Measurements from ENCODE around the gene IER5L.

Gene IER5L

DNA sequence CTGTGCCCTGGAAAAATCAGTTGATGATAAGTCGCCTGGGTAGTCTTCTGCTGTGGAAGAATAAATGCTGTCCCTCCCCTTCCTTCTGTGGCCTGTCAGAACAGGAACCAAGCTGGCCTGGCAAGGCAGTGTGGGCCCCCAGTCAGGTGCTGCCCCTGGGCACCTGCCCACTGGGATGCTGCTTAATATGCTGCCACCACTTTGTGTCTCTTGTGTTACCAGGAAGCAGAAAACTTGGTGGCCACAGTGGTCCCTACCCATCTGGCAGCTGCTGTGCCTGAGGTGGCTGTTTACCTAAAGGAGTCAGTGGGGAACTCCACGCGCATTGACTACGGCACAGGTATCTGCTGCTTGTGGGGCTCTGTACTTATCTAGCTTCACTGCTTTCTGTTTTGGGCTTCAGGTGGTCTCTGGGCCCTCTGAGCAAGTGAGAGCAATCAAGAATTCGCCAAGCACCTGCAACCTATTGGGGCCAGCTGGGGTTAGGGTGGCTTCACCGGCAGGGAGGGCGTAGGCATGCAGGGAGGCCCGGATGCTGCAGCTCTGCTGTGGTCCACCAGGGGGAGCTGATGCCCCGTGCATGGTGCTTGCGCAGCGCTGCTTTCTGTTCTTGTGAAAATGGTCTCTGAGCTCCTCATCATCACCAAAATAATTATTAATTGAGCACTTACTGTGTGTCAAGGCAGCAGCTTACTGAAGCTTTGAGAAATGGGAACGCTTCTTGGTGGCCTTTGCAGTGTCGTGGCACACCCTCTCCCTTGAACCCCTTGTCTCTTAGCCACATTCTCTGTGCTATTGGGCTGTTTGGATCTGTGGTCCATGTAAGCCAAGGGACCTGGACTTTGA is 46.5 kb downstream of the IER5L start (continued):
- TF ChIP-seq ZNF394 (tag by site-specific recombination; IDR thresholded peaks at IDR 0.05; ENCODE audit: borderline replicate concordance) (no peak), ZNF10 (tag by site-specific recombination; IDR thresholded peaks at IDR 0.05) (no peak), ZNF670 (tag by site-specific recombination; IDR thresholded peaks at IDR 0.05; ENCODE audit: low read depth) (no peak), ZNF629 (tag by site-specific recombination; IDR thresholded peaks at IDR 0.05) (no peak), ZXDB (tag by site-specific recombination; IDR thresholded peaks at IDR 0.05) (no peak), ZNF501 (tag by site-specific recombination; IDR thresholded peaks at IDR 0.05) (no peak), BCL11B (tag by site-specific recombination; IDR thresholded peaks at IDR 0.05; ENCODE audit: low read depth) (no peak), FEZF1 (tag by site-specific recombination; IDR thresholded peaks at IDR 0.05) (no peak), SP2 (tag by site-specific recombination; IDR thresholded peaks at IDR 0.05) (no peak), ZNF350 (tag by site-specific recombination; IDR thresholded peaks at IDR 0.05) (no peak), ZNF660 (tag by site-specific recombination; IDR thresholded peaks at IDR 0.05) (peak; percentile 36), KLF17 (tag by site-specific recombination; IDR thresholded peaks at IDR 0.05) (peak; percentile 24; the same call in 1 of the 2 replicates), ZNF658 (tag by site-specific recombination; IDR thresholded peaks at IDR 0.05) (no peak), ZNF549 (tag by site-specific recombination; IDR thresholded peaks at IDR 0.05) (no peak), BCL6B (tag by site-specific recombination; IDR thresholded peaks at IDR 0.05) (no peak), ZNF558 (tag by site-specific recombination; IDR thresholded peaks at IDR 0.05) (no peak), ZNF324 (tag by site-specific recombination; IDR thresholded peaks at IDR 0.05) (no peak), ZNF211 (tag by site-specific recombination; IDR thresholded peaks at IDR 0.05; ENCODE audit: low read depth) (no peak), ZNF621 (tag by site-specific recombination; IDR thresholded peaks at IDR 0.05) (no peak)
- TF ChIP-seq, protein P1, sequence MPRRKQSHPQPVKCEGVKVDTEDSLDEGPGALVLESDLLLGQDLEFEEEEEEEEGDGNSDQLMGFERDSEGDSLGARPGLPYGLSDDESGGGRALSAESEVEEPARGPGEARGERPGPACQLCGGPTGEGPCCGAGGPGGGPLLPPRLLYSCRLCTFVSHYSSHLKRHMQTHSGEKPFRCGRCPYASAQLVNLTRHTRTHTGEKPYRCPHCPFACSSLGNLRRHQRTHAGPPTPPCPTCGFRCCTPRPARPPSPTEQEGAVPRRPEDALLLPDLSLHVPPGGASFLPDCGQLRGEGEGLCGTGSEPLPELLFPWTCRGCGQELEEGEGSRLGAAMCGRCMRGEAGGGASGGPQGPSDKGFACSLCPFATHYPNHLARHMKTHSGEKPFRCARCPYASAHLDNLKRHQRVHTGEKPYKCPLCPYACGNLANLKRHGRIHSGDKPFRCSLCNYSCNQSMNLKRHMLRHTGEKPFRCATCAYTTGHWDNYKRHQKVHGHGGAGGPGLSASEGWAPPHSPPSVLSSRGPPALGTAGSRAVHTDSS (tag by site-specific recombination; IDR thresholded peaks at IDR 0.05), result peak; percentile 74
- TF ChIP-seq, protein P2, sequence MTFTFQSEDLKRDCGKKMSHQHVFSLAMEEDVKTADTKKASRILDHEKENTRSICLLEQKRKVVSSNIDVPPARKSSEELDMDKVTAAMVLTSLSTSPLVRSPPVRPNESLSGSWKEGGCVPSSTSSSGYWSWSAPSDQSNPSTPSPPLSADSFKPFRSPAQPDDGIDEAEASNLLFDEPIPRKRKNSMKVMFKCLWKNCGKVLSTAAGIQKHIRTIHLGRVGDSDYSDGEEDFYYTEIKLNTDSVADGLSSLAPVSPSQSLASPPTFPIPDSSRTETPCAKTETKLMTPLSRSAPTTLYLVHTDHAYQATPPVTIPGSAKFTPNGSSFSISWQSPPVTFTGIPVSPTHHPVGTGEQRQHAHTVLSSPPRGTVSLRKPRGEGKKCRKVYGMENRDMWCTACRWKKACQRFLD (tag by site-specific recombination; IDR thresholded peaks at IDR 0.05), result no peak
- TF ChIP-seq, protein P3, sequence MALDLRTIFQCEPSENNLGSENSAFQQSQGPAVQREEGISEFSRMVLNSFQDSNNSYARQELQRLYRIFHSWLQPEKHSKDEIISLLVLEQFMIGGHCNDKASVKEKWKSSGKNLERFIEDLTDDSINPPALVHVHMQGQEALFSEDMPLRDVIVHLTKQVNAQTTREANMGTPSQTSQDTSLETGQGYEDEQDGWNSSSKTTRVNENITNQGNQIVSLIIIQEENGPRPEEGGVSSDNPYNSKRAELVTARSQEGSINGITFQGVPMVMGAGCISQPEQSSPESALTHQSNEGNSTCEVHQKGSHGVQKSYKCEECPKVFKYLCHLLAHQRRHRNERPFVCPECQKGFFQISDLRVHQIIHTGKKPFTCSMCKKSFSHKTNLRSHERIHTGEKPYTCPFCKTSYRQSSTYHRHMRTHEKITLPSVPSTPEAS (tag by site-specific recombination; IDR thresholded peaks at IDR 0.05), result no peak
- TF ChIP-seq, protein P4, sequence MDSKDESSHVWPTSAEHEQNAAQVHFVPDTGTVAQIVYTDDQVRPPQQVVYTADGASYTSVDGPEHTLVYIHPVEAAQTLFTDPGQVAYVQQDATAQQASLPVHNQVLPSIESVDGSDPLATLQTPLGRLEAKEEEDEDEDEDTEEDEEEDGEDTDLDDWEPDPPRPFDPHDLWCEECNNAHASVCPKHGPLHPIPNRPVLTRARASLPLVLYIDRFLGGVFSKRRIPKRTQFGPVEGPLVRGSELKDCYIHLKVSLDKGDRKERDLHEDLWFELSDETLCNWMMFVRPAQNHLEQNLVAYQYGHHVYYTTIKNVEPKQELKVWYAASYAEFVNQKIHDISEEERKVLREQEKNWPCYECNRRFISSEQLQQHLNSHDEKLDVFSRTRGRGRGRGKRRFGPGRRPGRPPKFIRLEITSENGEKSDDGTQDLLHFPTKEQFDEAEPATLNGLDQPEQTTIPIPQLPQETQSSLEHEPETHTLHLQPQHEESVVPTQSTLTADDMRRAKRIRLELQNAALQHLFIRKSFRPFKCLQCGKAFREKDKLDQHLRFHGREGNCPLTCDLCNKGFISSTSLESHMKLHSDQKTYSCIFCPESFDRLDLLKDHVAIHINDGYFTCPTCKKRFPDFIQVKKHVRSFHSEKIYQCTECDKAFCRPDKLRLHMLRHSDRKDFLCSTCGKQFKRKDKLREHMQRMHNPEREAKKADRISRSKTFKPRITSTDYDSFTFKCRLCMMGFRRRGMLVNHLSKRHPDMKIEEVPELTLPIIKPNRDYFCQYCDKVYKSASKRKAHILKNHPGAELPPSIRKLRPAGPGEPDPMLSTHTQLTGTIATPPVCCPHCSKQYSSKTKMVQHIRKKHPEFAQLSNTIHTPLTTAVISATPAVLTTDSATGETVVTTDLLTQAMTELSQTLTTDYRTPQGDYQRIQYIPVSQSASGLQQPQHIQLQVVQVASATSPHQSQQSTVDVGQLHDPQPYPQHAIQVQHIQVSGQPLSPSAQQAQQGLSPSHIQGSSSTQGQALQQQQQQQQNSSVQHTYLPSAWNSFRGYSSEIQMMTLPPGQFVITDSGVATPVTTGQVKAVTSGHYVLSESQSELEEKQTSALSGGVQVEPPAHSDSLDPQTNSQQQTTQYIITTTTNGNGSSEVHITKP (tag by site-specific recombination; IDR thresholded peaks at IDR 0.05), result no peak
- TF ChIP-seq, protein P5, sequence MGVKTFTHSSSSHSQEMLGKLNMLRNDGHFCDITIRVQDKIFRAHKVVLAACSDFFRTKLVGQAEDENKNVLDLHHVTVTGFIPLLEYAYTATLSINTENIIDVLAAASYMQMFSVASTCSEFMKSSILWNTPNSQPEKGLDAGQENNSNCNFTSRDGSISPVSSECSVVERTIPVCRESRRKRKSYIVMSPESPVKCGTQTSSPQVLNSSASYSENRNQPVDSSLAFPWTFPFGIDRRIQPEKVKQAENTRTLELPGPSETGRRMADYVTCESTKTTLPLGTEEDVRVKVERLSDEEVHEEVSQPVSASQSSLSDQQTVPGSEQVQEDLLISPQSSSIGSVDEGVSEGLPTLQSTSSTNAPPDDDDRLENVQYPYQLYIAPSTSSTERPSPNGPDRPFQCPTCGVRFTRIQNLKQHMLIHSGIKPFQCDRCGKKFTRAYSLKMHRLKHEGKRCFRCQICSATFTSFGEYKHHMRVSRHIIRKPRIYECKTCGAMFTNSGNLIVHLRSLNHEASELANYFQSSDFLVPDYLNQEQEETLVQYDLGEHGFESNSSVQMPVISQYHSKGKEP (tag by site-specific recombination; IDR thresholded peaks at IDR 0.05), result no peak
- TF ChIP-seq, protein P6, sequence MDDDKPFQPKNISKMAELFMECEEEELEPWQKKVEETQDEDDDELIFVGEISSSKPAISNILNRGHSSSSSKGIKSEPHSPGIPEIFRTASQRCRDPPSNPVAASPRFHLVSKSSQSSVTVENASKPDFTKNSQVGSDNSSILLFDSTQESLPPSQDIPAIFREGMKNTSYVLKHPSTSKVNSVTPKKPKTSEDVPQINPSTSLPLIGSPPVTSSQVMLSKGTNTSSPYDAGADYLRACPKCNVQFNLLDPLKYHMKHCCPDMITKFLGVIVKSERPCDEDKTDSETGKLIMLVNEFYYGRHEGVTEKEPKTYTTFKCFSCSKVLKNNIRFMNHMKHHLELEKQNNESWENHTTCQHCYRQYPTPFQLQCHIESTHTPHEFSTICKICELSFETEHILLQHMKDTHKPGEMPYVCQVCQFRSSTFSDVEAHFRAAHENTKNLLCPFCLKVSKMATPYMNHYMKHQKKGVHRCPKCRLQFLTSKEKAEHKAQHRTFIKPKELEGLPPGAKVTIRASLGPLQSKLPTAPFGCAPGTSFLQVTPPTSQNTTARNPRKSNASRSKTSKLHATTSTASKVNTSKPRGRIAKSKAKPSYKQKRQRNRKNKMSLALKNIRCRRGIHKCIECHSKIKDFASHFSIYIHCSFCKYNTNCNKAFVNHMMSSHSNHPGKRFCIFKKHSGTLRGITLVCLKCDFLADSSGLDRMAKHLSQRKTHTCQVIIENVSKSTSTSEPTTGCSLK (tag by site-specific recombination; IDR thresholded peaks at IDR 0.05), result no peak
